A549 (cell line): ENCODE results near the gene MERTK.

Experiments used
- ESRRA ChIP-seq: fragments of 150-350 bp; IDR thresholded peaks from 2 replicates; pipeline ENCODE4 v1.6.1; 2014; ENCODE audit warnings: mild to moderate bottlenecking, low read length, borderline replicate concordance
- NFE2L2 ChIP-seq: fragments of 150-350 bp; conservative IDR thresholded peaks from 2 replicates; pipeline ENCODE4 v1.6.1; 2014; ENCODE audit warnings: low read length
- SMC3 ChIP-seq: fragments of >200 bp; sonication (Bioruptor Twin); formaldehyde crosslinking; IDR thresholded peaks from 3 replicates; pipeline ENCODE4 v1.6.1; 2018; ENCODE audit warnings: inconsistent platforms
- TF ChIP-seq, protein P1 (sequence below): fragments of 200-600 bp; sonication (generic); IDR thresholded peaks from 2 replicates; pipeline ENCODE4 v1.6.1; 2016; ENCODE audit warnings: antibody characterized with exemption, mild to moderate bottlenecking, moderate library complexity

DNA sequence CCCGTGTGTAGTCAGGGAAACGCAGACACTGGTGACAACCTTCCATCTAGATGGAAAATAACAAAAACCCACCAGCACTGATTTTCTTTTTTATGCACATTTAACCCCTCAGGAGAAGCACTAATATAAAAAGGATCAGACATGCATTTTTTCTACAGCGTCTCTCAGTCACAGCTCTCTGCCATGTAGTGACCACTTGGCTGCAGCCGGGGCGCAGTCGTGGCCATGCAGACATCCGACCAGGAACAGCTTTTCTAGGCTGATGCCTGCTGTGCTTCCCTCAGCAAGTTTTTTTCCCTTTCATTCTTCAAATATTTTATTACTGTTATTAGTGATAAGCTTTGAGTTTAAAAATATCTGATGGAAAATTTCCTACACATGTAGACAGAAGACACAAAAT lies 63.3 kb downstream of the MERTK start:
- TF ChIP-seq ESRRA, result no peak
- TF ChIP-seq SMC3, result no peak
- TF ChIP-seq, protein P1, sequence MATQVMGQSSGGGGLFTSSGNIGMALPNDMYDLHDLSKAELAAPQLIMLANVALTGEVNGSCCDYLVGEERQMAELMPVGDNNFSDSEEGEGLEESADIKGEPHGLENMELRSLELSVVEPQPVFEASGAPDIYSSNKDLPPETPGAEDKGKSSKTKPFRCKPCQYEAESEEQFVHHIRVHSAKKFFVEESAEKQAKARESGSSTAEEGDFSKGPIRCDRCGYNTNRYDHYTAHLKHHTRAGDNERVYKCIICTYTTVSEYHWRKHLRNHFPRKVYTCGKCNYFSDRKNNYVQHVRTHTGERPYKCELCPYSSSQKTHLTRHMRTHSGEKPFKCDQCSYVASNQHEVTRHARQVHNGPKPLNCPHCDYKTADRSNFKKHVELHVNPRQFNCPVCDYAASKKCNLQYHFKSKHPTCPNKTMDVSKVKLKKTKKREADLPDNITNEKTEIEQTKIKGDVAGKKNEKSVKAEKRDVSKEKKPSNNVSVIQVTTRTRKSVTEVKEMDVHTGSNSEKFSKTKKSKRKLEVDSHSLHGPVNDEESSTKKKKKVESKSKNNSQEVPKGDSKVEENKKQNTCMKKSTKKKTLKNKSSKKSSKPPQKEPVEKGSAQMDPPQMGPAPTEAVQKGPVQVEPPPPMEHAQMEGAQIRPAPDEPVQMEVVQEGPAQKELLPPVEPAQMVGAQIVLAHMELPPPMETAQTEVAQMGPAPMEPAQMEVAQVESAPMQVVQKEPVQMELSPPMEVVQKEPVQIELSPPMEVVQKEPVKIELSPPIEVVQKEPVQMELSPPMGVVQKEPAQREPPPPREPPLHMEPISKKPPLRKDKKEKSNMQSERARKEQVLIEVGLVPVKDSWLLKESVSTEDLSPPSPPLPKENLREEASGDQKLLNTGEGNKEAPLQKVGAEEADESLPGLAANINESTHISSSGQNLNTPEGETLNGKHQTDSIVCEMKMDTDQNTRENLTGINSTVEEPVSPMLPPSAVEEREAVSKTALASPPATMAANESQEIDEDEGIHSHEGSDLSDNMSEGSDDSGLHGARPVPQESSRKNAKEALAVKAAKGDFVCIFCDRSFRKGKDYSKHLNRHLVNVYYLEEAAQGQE, result no peak
- no peak for TF ChIP-seq NFE2L2
